ENCODE data around the gene KLHDC4. TPM values are rescaled to one million over a fixed set of nuclear protein-coding genes. Genes with fewer than 3 reads are reported as not detected.

KLHDC4 gene
- total and polyA plus RNA-seq, 11 donors: 6.8 to 20.5 (median 14.3) TPM

DNA sequence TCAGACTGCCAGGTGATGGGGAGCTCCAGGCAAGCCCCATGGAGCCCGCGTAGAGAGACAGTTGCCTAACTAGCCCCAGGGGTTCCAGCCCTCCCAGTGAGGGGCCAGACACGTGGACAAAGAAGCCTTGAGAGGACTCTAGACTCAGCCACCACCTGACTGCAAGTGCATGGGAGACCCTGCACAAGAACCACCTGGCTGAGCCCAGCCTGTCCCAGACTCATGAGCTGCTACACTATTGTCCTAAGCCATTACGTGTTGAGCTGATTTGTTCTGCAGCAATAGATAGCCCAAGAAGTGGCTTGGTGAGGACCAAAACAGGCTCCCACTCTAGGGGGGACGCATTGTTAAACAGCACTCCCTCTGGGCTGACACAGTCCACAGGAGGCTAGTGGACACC, 37.6 kb upstream of the KLHDC4 start:
- Histone ChIP-seq H3K27me3 (no peaks in the 10 kb centered on the region), H3K9me3 (no peaks in the 10 kb centered on the region), H3K36me3 (no peaks in the 10 kb centered on the region), H3K4me3 (no peak overlapping the region), H3K4me1 (peaks cover 0 to 14% (median 7%) of the 10 kb centered on the region in 12 donors), H3K27ac (no peak overlapping the region)
- TF ChIP-seq, protein P1, sequence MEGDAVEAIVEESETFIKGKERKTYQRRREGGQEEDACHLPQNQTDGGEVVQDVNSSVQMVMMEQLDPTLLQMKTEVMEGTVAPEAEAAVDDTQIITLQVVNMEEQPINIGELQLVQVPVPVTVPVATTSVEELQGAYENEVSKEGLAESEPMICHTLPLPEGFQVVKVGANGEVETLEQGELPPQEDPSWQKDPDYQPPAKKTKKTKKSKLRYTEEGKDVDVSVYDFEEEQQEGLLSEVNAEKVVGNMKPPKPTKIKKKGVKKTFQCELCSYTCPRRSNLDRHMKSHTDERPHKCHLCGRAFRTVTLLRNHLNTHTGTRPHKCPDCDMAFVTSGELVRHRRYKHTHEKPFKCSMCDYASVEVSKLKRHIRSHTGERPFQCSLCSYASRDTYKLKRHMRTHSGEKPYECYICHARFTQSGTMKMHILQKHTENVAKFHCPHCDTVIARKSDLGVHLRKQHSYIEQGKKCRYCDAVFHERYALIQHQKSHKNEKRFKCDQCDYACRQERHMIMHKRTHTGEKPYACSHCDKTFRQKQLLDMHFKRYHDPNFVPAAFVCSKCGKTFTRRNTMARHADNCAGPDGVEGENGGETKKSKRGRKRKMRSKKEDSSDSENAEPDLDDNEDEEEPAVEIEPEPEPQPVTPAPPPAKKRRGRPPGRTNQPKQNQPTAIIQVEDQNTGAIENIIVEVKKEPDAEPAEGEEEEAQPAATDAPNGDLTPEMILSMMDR (IDR thresholded peaks at IDR 0.05): no peak
- TF ChIP-seq POLR2A (IDR thresholded peaks at IDR 0.05): no peak
- intact Hi-C loops (cut with DNase I): no loop called here
- 84 to 100% (median 89%) methylated on average over 3 to 5 of the region's 5 CpGs for WGBS, 4 donors
- DNase-seq (no peak), ATAC-seq (no peak)

DNA sequence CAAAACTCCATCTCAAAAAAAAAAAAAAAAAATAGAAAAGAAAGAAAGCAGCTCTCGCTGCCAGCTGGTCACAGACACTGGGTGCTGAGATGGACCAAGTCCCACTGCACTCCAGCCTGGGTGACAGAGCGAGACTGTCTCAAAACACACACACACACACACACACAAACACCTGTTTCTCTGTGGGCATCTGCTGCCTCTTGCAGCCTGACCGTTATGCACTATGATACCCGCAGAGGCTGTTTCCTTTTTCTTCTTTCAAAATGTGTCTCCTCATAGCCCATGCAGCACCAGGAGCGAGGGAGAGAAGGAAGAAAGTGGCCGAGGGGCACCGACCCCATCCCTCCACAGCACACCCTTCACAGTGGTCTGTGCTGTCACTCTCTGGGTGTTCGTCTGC, 36.9 kb upstream of the KLHDC4 start:
- Histone ChIP-seq H3K4me1 (peaks cover 0 to 14% (median 7%) of the 10 kb centered on the region in 12 donors), H3K27me3 (no peaks in the 10 kb centered on the region), H3K36me3 (no peaks in the 10 kb centered on the region), H3K9me3 (no peaks in the 10 kb centered on the region), H3K27ac (no peak overlapping the region), H3K4me3 (no peak overlapping the region)
- DNase-seq: no peak
- TF ChIP-seq, protein P1 (IDR thresholded peaks at IDR 0.05): no peak
- TF ChIP-seq POLR2A (IDR thresholded peaks at IDR 0.05): no peak
- ATAC-seq: no peak
- intact Hi-C loops (cut with DNase I): no loop called here
- 80 to 86% (median 84%) methylated on average over 8 of the region's 8 CpGs for WGBS, 4 donors

DNA sequence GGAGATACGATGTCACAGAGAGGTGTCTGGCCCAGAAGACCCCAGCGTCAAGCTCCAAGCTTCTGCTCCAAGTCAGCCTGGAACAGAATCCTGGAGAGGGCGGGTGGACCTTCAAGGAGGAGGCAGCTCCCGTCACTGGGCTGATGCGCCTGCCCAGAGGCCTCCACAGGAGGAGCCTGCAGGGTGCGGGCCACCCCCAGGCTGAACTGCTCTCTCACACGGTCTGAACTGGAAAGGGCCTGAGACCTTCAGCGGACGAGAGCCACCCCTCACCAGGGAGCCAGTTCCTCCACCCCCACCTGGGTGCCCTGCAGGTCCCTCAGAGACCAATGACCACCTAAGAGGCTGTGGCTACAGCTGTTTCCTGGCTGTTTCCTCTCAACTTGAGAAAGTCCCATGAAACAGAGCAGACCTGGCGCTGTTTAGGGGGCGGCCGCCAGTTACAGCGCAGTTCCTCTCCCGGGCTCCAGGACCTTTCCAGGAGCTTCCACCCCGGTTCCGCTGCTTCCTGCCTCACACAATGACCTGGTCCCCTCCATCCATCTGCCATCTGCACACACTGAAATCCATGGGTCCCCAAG, 36.0 kb upstream of the KLHDC4 start:
- ATAC-seq (no peak), DNase-seq (no peak)
- H3K4me3 ChIP-seq: no peak overlapping the region
- peaks cover 0 to 8% (median under 1%) of the 10 kb centered on the region in 12 donors for H3K4me1 ChIP-seq
- H3K27ac ChIP-seq: no peak overlapping the region
- H3K36me3 ChIP-seq: no peaks in the 10 kb centered on the region
- TF ChIP-seq POLR2A (IDR thresholded peaks at IDR 0.05): no peak
- TF ChIP-seq, protein P1 (IDR thresholded peaks at IDR 0.05): no peak
- intact Hi-C loops (cut with DNase I): no loop called here
- no peaks in the 10 kb centered on the region for H3K9me3 ChIP-seq
- WGBS, 4 donors: 75 to 89% (median 79%) methylated on average over 13 to 16 of the region's 16 CpGs
- no peaks in the 10 kb centered on the region for H3K27me3 ChIP-seq

DNA sequence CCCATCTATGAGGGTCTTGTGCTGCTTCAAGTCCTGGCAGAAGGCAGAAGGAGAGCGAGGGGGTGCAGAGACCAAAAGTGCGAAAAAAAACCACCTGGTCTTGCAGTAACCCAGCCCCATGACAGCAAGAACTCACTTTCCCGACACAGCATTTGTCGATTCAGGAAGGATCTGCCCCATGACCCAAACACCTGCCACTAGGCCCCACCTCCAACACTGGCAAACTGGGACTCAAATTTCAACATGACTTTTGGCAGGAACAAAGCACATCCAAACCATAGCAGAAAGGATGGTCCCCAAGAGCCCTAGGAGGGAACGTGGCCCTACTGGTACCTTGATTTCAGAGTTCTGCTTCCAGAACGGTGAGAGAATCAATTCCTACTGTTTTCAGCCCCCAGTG, 34.7 kb upstream of the KLHDC4 start:
- no peaks in the 10 kb centered on the region for H3K9me3 ChIP-seq
- no peaks in the 10 kb centered on the region for H3K36me3 ChIP-seq
- 85 to 92% (median 91%) methylated on average over 6 of the region's 6 CpGs for WGBS, 4 donors
- H3K4me3 ChIP-seq: no peak overlapping the region
- intact Hi-C loops (cut with DNase I): no loop called here
- H3K27me3 ChIP-seq: no peaks in the 10 kb centered on the region
- no peaks in the 10 kb centered on the region for H3K4me1 ChIP-seq
- no peak for DNase-seq
- no peak overlapping the region for H3K27ac ChIP-seq
- ATAC-seq: no peak
- no peak for TF ChIP-seq POLR2A (IDR thresholded peaks at IDR 0.05)

DNA sequence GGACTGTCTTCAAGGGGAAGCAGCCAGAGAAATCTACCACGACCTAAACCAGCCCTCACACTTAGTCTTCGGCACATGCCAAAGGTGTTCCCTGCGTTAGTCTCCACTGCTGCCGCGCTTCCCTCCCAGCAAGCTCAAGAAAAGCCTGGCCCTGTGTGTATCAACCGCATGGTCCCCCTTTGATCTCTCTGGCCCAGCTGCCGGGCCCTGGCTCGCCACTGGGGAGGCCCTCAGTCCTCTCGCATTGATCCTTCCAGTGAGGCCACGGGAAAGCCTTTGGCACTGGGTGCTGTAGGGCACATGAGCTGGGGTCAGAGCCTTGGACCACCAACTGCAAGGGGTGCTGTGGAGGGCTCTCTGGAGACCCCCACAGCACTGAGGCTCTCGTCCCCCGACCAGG, 29.6 kb upstream of the KLHDC4 start:
- H3K27ac ChIP-seq: no peak overlapping the region
- no peak for DNase-seq
- no peaks in the 10 kb centered on the region for H3K9me3 ChIP-seq
- peaks cover 0 to 5% (median 0%) of the 10 kb centered on the region in 12 donors for H3K4me1 ChIP-seq
- TF ChIP-seq, protein P1 (IDR thresholded peaks at IDR 0.05): no peak
- TF ChIP-seq POLR2A (IDR thresholded peaks at IDR 0.05): no peak
- intact Hi-C loops (cut with DNase I): no loop called here
- no peak for ATAC-seq
- H3K36me3 ChIP-seq: no peaks in the 10 kb centered on the region
- H3K4me3 ChIP-seq: no peak overlapping the region
- H3K27me3 ChIP-seq: no peaks in the 10 kb centered on the region
- WGBS, 4 donors: 78 to 84% (median 81%) methylated on average over 10 to 12 of the region's 12 CpGs
